HepG2 (cell line): ENCODE results near the gene CSE1L. TPM values are rescaled to one million over a fixed set of nuclear protein-coding genes. Genes with fewer than 3 reads are reported as not detected.
A peak's percentile ranks its signal among the peaks of the same experiment; 100 is the strongest.

ENCODE experiments used
- ATAC-seq: fragments of 200-7000 bp; cut with Tn5 transposase; 3 replicates; pipeline ENCODE4 v1.9.1; 2020; ENCODE audit warnings: mild to moderate bottlenecking, moderate library complexity
- BruUV-seq: library from RNA; stranded (reverse); fragments of 400-500 nt; replicated peaks from 2 replicates; lab custom pipeline; 2021; lab: Mats Ljungman, UMichigan
- CTCF ChIA-PET: fragments of 300-600 bp; formaldehyde crosslinking; extraction: SDS; loops from one replicate; lab custom pipeline; 2021; ENCODE audit warnings: low total read pairs, inconsistent platforms, low intra/inter-chr PET ratio; lab: Yijun Ruan, JAX
- POLR2A ChIA-PET: fragments of 350-600 bp; sonication (Branson Sonifier 250); formaldehyde crosslinking; loops from one replicate; lab custom pipeline; 2020; ENCODE audit warnings: antibody characterized with exemption, inconsistent platforms; lab: Yijun Ruan, JAX
- DNase-seq: peaks from one replicate; pipeline ENCODE4 v3.0.0-alpha.2; 2015; ENCODE audit warnings: low spot score
- FAIRE-seq: peaks from 3 replicates; lab custom pipeline; 2011; peaks lifted over from hg19 to GRCh38; lab: Jason Lieb, UNC
- H2AFZ ChIP-seq: one replicate; pipeline ENCODE4 v1.6.1; 2011; ENCODE audit warnings: low read length, inconsistent platforms
- H3K27ac ChIP-seq: fragments of 300-600 bp; 3 replicates; pipeline ENCODE4 v1.8.0; 2011; ENCODE audit warnings: mixed run types, mild to moderate bottlenecking, mixed read lengths, low read length, inconsistent platforms; ENCODE audit not compliant: insufficient read depth; ENCODE audit errors: extremely low read length
- H3K27me3 ChIP-seq, 2 experiments: fragments of 200-600 bp in 1 of 2; 2 replicates in 1 of 2; 3 replicates in 1 of 2; pipeline versions ENCODE4 v1.6.0 to v1.8.0; 2011; ENCODE audit warnings: low read length in 2 of 2, mild to moderate bottlenecking in 2 of 2, moderate library complexity in 2 of 2, inconsistent platforms in 1 of 2; ENCODE audit not compliant: insufficient read depth in 2 of 2, control insufficient read depth in 1 of 2
- H3K36me3 ChIP-seq, 2 experiments: fragments of 200-600 bp in 1 of 2; replicated peaks in 1 of 2; 2 replicates in 1 of 2; 3 replicates in 1 of 2; pipeline versions ENCODE4 v1.5.1 to v1.8.0; 2011; ENCODE audit warnings: low read length in 2 of 2, inconsistent platforms in 1 of 2; ENCODE audit not compliant: insufficient read depth in 2 of 2, control insufficient read depth in 1 of 2
- H3K4me1 ChIP-seq: 2 replicates; pipeline ENCODE4 v1.5.1; 2012; ENCODE audit warnings: low read length, inconsistent platforms; ENCODE audit not compliant: insufficient read depth
- H3K4me2 ChIP-seq: 2 replicates; pipeline ENCODE4 v1.6.0; 2011; ENCODE audit warnings: low read depth, low read length, inconsistent platforms
- H3K4me3 ChIP-seq, 3 experiments: fragments of 200-600 bp in 1 of 3; sonication (generic), shearing (Covaris generic) in 1 of 3; replicated peaks in 1 of 3; 2 replicates each; pipeline ENCODE4 v1.5.1; 2011 to 2016; ENCODE audit warnings: low read length in 3 of 3, inconsistent platforms in 2 of 3, low read depth in 2 of 3, mild to moderate bottlenecking in 2 of 3, control low read depth in 1 of 3, mixed read lengths in 1 of 3; ENCODE audit not compliant: insufficient read depth in 1 of 3
- H3K79me2 ChIP-seq: one replicate; pipeline ENCODE4 v1.6.1; 2011; ENCODE audit warnings: low read length, inconsistent platforms; ENCODE audit not compliant: insufficient read depth
- H3K9ac ChIP-seq: 2 replicates; pipeline ENCODE4 v1.6.0; 2011; ENCODE audit warnings: mild to moderate bottlenecking, low read depth, low read length, inconsistent platforms; ENCODE audit not compliant: insufficient read depth
- H3K9me3 ChIP-seq: 2 replicates; pipeline ENCODE4 v1.5.1; 2012; ENCODE audit warnings: mild to moderate bottlenecking, low read length
- H4K20me1 ChIP-seq: 2 replicates; pipeline ENCODE4 v1.6.0; 2011; ENCODE audit warnings: inconsistent platforms, mild to moderate bottlenecking, low read length, moderate library complexity; ENCODE audit not compliant: insufficient read depth
- DMTF1 ChIP-seq: sonication (generic); formaldehyde crosslinking; IDR thresholded peaks from 2 replicates; pipeline ENCODE4 v1.4.0; 2020; ENCODE audit warnings: mild to moderate bottlenecking, missing genetic modification reagents
- DNMT3B ChIP-seq: conservative IDR thresholded peaks from 2 replicates; pipeline ENCODE4 v1.6.1; 2016; ENCODE audit warnings: missing biosample characterization, control low read depth
- GTF3A ChIP-seq: sonication (generic); formaldehyde crosslinking; conservative IDR thresholded peaks from 2 replicates; pipeline ENCODE4 v1.4.0; 2020; ENCODE audit warnings: mild to moderate bottlenecking, missing genetic modification reagents
- HCFC1 ChIP-seq: fragments of 150-350 bp; IDR thresholded peaks from 2 replicates; pipeline ENCODE4 v1.6.1; 2014; ENCODE audit warnings: low read depth, low read length
- HOXD1 ChIP-seq: sonication (generic); formaldehyde crosslinking; IDR thresholded peaks from 2 replicates; pipeline ENCODE4 v1.5.0; 2020; ENCODE audit warnings: missing genetic modification reagents
- MYC ChIP-seq: sonication (generic); formaldehyde crosslinking; IDR thresholded peaks from 2 replicates; pipeline ENCODE4 v1.9.0; 2021; ENCODE audit warnings: missing genetic modification reagents, borderline replicate concordance
- PHF5A ChIP-seq: IDR thresholded peaks from one replicate; pipeline ENCODE4 v1.6.1; 2018; ENCODE audit warnings: low read depth, missing genetic modification reagents; ENCODE audit not compliant: unreplicated experiment
- POLR2A ChIP-seq, 2 experiments: IDR thresholded peaks; 2 replicates each; pipeline ENCODE4 v1.6.1; 2011; ENCODE audit warnings: low read depth in 2 of 2, low read length in 2 of 2, mild to moderate bottlenecking in 1 of 2, moderate library complexity in 1 of 2; ENCODE audit not compliant: insufficient read depth in 1 of 2
- PPARG ChIP-seq: conservative IDR thresholded peaks from 2 replicates; pipeline ENCODE4 v1.6.1; 2016; ENCODE audit warnings: missing biosample characterization, missing genetic modification reagents
- PRPF4 ChIP-seq: fragments of 200-400 bp; formaldehyde crosslinking; IDR thresholded peaks from 2 replicates; pipeline ENCODE4 v1.6.1; 2016; ENCODE audit warnings: low read length, low read depth; ENCODE audit not compliant: poor library complexity, severe bottlenecking
- ZMAT3 ChIP-seq: sonication (generic); formaldehyde crosslinking; conservative IDR thresholded peaks from 2 replicates; pipeline ENCODE4 v1.7.0; 2021; ENCODE audit warnings: missing genetic modification reagents
- WGBS: methylation state at CpG from one replicate; pipeline ENCODE4 v1.1.6; 2017; ENCODE audit warnings: low lambda C conversion rate; 5-methylcytosine and 5-hydroxymethylcytosine counted together
- in situ Hi-C: cut with HindIII; loops from 2 replicates; pipeline ENCODE4 v1.10.0; 2017; ENCODE audit warnings: low pct_unique_long_range_greater_than_20kb; ENCODE audit not compliant: extremely low pct_ligation_motif_present
- intact Hi-C: fragments of 100-400 bp; cut with micrococcal nuclease; formaldehyde crosslinking; loops from one replicate; pipeline ENCODE4 v1.10.0; 2022; ENCODE audit not compliant: unreplicated experiment
- polyA plus RNA-seq, 8 experiments: library from polyadenylated mRNA; depleted of rRNA in 3 of 8; stranded (reverse) in 7 of 8; unstranded in 1 of 8; fragments of >200 nt; fragmentation: Illumina TruSeq in 4 of 8; extraction: Trizol in 4 of 8; gene quantifications; 2 replicates each; pipeline versions ENCODE4 v1.2.1 to v1.2.3, GENCODE V29; 2011 to 2016; ENCODE audit warnings: low read depth in 4 of 8, missing spikeins in 1 of 8, mixed read lengths in 1 of 8; ENCODE audit not compliant: insufficient read depth in 1 of 8
- total RNA-seq, 5 experiments: library from RNA; depleted of rRNA; stranded (reverse); fragments of >200 nt; fragmentation: Illumina TruSeq; extraction: Trizol; gene quantifications; 2 replicates each; pipeline ENCODE4 v1.2.3, GENCODE V29; 2016; ENCODE audit warnings: low read depth in 1 of 5
- TF ChIP-seq, protein P1 (sequence below), 2 experiments: IDR thresholded peaks; 2 replicates each; pipeline ENCODE4 v1.6.1; 2011 to 2012; ENCODE audit warnings: low read length in 2 of 2, borderline replicate concordance in 1 of 2, low read depth in 1 of 2, mild to moderate bottlenecking in 1 of 2, moderate library complexity in 1 of 2
- TF ChIP-seq, protein P2 (sequence below): sonication (generic); formaldehyde crosslinking; IDR thresholded peaks from 2 replicates; pipeline ENCODE4 v1.4.0; 2020; ENCODE audit warnings: mild to moderate bottlenecking, missing genetic modification reagents

CSE1L gene
- total and polyA plus RNA-seq, 2 of the 13 experiments (the other 11 are each of a cell fraction or from before 2014, with no cell fraction given) = 56.9 to 258 TPM

GRCh38 chr20:49104365-49104648, 58.2 kb downstream of the CSE1L start:
- CTCF ChIA-PET = no interaction called here
- peak; percentile 18 for ATAC-seq
- TF ChIP-seq HCFC1 = no peak
- peak; percentile 18 to 43; a peak in 1 of 4 replicates for TF ChIP-seq POLR2A (IDR thresholded peaks at IDR 0.05; ENCODE audit: insufficient read depth in 1 of 2, low read depth in 2 of 2, low read length in 2 of 2)
- TF ChIP-seq DNMT3B = no peak
- no peak for TF ChIP-seq ZMAT3 (CRISPR knock-in tag)
- no peak for TF ChIP-seq HOXD1 (CRISPR knock-in tag)
- TF ChIP-seq DMTF1 (CRISPR knock-in tag) = no peak
- TF ChIP-seq MYC (CRISPR knock-in tag) = no peak
- TF ChIP-seq, protein P1, sequence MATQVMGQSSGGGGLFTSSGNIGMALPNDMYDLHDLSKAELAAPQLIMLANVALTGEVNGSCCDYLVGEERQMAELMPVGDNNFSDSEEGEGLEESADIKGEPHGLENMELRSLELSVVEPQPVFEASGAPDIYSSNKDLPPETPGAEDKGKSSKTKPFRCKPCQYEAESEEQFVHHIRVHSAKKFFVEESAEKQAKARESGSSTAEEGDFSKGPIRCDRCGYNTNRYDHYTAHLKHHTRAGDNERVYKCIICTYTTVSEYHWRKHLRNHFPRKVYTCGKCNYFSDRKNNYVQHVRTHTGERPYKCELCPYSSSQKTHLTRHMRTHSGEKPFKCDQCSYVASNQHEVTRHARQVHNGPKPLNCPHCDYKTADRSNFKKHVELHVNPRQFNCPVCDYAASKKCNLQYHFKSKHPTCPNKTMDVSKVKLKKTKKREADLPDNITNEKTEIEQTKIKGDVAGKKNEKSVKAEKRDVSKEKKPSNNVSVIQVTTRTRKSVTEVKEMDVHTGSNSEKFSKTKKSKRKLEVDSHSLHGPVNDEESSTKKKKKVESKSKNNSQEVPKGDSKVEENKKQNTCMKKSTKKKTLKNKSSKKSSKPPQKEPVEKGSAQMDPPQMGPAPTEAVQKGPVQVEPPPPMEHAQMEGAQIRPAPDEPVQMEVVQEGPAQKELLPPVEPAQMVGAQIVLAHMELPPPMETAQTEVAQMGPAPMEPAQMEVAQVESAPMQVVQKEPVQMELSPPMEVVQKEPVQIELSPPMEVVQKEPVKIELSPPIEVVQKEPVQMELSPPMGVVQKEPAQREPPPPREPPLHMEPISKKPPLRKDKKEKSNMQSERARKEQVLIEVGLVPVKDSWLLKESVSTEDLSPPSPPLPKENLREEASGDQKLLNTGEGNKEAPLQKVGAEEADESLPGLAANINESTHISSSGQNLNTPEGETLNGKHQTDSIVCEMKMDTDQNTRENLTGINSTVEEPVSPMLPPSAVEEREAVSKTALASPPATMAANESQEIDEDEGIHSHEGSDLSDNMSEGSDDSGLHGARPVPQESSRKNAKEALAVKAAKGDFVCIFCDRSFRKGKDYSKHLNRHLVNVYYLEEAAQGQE (IDR thresholded peaks at IDR 0.05; ENCODE audit: borderline replicate concordance in 1 of 2, low read depth in 1 of 2, low read length in 2 of 2) = no peak
- TF ChIP-seq GTF3A (CRISPR knock-in tag) = no peak
- TF ChIP-seq, protein P2, sequence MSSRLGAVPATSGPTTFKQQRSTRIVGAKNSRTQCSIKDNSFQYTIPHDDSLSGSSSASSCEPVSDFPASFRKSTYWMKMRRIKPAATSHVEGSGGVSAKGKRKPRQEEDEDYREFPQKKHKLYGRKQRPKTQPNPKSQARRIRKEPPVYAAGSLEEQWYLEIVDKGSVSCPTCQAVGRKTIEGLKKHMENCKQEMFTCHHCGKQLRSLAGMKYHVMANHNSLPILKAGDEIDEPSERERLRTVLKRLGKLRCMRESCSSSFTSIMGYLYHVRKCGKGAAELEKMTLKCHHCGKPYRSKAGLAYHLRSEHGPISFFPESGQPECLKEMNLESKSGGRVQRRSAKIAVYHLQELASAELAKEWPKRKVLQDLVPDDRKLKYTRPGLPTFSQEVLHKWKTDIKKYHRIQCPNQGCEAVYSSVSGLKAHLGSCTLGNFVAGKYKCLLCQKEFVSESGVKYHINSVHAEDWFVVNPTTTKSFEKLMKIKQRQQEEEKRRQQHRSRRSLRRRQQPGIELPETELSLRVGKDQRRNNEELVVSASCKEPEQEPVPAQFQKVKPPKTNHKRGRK (CRISPR knock-in tag) = no peak
- no peak for TF ChIP-seq PRPF4
- TF ChIP-seq PPARG (CRISPR knock-in tag) = no peak
- TF ChIP-seq PHF5A = no peak

More at GRCh38 chr20:49104365-49104648, 58.2 kb downstream of the CSE1L start:
- Histone ChIP-seq H3K9ac (no peak overlapping the region), H4K20me1 (no peaks in the 10 kb centered on the region), H3K4me3 (no peak overlapping the region), H3K4me2 (no peak overlapping the region), H3K4me1 (no peaks in the 10 kb centered on the region), H3K27ac (peak overlapping the region; percentile 1), H3K79me2 (no peaks in the 10 kb centered on the region), H3K9me3 (no peaks in the 10 kb centered on the region), H3K27me3 (no peaks in the 10 kb centered on the region), H2AFZ (no peak overlapping the region), H3K36me3 (peaks cover 12 to 48% of the 10 kb centered on the region in 2 experiments)
- in situ Hi-C loops = no loop called here
- FAIRE-seq = no peak
- POLR2A ChIA-PET = interaction anchor here (1.5 kb wide), 1 partner anchor 114 kb away, joined by 6 read pairs; the partner anchor contains the start of gene DDX27
- WGBS = 89% methylated on average over 3 of the region's 3 CpGs
- BruUV-seq = no TSS peak
- DNase-seq = no peak
- intact Hi-C loops = no loop called here
